ENCODE data around the gene C15orf39. TPM values are rescaled to one million over a fixed set of nuclear protein-coding genes. Genes with fewer than 3 reads are reported as not detected.

The C15orf39 gene
- 2.3 and 2.7 TPM in 2 replicates for total RNA-seq (2014; rRNA removed; shearing (Covaris generic))

- peak; percentile 26 for DNase-seq (ENCODE audit: low spot score)
These were observed at the start of gene C15orf39 for GRCh38 chr15:75201616-75202250. C15orf39 (plus strand) TSS chr15:75201882; CDS start chr15:75206049, 4,167 bp downstream.

- no peak for DNase-seq (ENCODE audit: low spot score)
These were observed 49.2 kb upstream of the C15orf39 start for GRCh38 chr15:75152382-75153079.

GRCh38 chr15:75153087-75153486 lies 48.6 kb upstream of the C15orf39 start:
- peak; percentile 64 for DNase-seq (ENCODE audit: low spot score)

- DNase-seq (ENCODE audit: low spot score), result no peak
These were observed 48.0 kb upstream of the C15orf39 start for GRCh38 chr15:75153565-75154276.

- DNase-seq (ENCODE audit: low spot score), result no peak
These were observed 47.1 kb upstream of the C15orf39 start for GRCh38 chr15:75154461-75155062.

- peak; percentile 13 for DNase-seq (ENCODE audit: low spot score)
These were observed 45.1 kb upstream of the C15orf39 start for GRCh38 chr15:75156326-75157215.

GRCh38 chr15:75158402-75158801 lies 43.3 kb upstream of the C15orf39 start:
- DNase-seq (ENCODE audit: low spot score), result no peak

- no peak for DNase-seq (ENCODE audit: low spot score)
These were observed 42.4 kb upstream of the C15orf39 start for GRCh38 chr15:75159244-75159643.

GRCh38 chr15:75161106-75161916 lies 40.4 kb upstream of the C15orf39 start:
- no peak for DNase-seq (ENCODE audit: low spot score)

GRCh38 chr15:75161917-75162414 lies 39.7 kb upstream of the C15orf39 start:
- no peak for DNase-seq (ENCODE audit: low spot score)

- no peak for DNase-seq (ENCODE audit: low spot score)
These were observed 38.5 kb upstream of the C15orf39 start for GRCh38 chr15:75163150-75163564.

GRCh38 chr15:75164625-75165350 lies 36.9 kb upstream of the C15orf39 start:
- DNase-seq (ENCODE audit: low spot score), result no peak

- DNase-seq (ENCODE audit: low spot score), result peak; percentile 38
These were observed 35.1 kb upstream of the C15orf39 start for GRCh38 chr15:75166489-75167063.

- peak; percentile 77 for DNase-seq (ENCODE audit: low spot score)
These were observed 33.9 kb upstream of the C15orf39 start for GRCh38 chr15:75167588-75168350.

GRCh38 chr15:75168374-75168773 lies 33.3 kb upstream of the C15orf39 start:
- DNase-seq (ENCODE audit: low spot score), result no peak

GRCh38 chr15:75170203-75170602 lies 31.5 kb upstream of the C15orf39 start:
- DNase-seq (ENCODE audit: low spot score), result no peak

- peak; percentile 65 for DNase-seq (ENCODE audit: low spot score)
These were observed 30.9 kb upstream of the C15orf39 start for GRCh38 chr15:75170711-75171341.

- DNase-seq (ENCODE audit: low spot score), result peak; percentile 92
These were observed 30.3 kb upstream of the C15orf39 start for GRCh38 chr15:75171408-75171807.
